T-cell (primary cell): ENCODE results near the gene PRSS56. TPM values are rescaled to one million over a fixed set of nuclear protein-coding genes. Genes with fewer than 3 reads are reported as not detected.
A peak's percentile ranks its signal among the peaks of the same experiment; 100 is the strongest.

Experiments
- ATAC-seq, 4 experiments: fragments of 200-7000 bp in 3 of 4; fragments of 150-1000 bp in 1 of 4; cut with Tn5 transposase; replicated peaks in 1 of 4; 1 replicate in 3 of 4; 2 replicates in 1 of 4; pipeline ENCODE4 v1.10.0; 2021; ENCODE audit warnings: moderate library complexity in 3 of 4, mild to moderate bottlenecking in 2 of 4, moderate number of reproducible peaks in 1 of 4
- CTCF ChIA-PET, 2 donors: fragments of 300-600 bp; sonication (Branson Sonifier 250); formaldehyde crosslinking; loops; one replicate each; lab custom pipeline; 2022; ENCODE audit warnings: antibody characterized with exemption in 2 of 2; lab: Charles Lee
- POLR2A ChIA-PET, 2 donors: fragments of 300-600 bp; sonication (Branson Sonifier 250); formaldehyde crosslinking; loops; one replicate each; lab custom pipeline; 2022; ENCODE audit warnings: antibody characterized with exemption in 2 of 2; lab: Charles Lee
- DNase-seq, 35 experiments: peaks; one replicate each; pipeline versions ENCODE4 v3.0.0 to v3.0.0-alpha.2; 2013 to 2023
- H3K27ac ChIP-seq: one replicate; pipeline ENCODE4 v1.5.1; 2013; ENCODE audit warnings: low read length
- H3K27me3 ChIP-seq, 2 experiments: replicated peaks in 1 of 2; 1 replicate in 1 of 2; 2 replicates in 1 of 2; pipeline versions ENCODE4 v1.6.1 to v1.7.0; 2013; ENCODE audit warnings: low read length in 1 of 2, mixed read lengths in 1 of 2; ENCODE audit not compliant: control insufficient read depth in 2 of 2, insufficient read depth in 2 of 2; ENCODE audit errors: extremely low read depth in 1 of 2
- H3K36me3 ChIP-seq, 2 donors: 1 replicate in 1 of 2; 2 replicates in 1 of 2; pipeline versions ENCODE4 v1.6.1 to v1.7.0; 2013; ENCODE audit warnings: low read length in 1 of 2; ENCODE audit not compliant: control insufficient read depth in 2 of 2, insufficient read depth in 1 of 2; ENCODE audit errors: extremely low read depth in 1 of 2
- H3K4me1 ChIP-seq, 2 experiments: 1 replicate in 1 of 2; 2 replicates in 1 of 2; pipeline versions ENCODE4 v1.6.1 to v1.7.0; 2013; ENCODE audit warnings: low read length in 2 of 2, mixed read lengths in 1 of 2; ENCODE audit not compliant: insufficient read depth in 2 of 2, control insufficient read depth in 1 of 2; ENCODE audit errors: extremely low read depth in 1 of 2
- H3K4me3 ChIP-seq, 2 donors: 1 replicate in 1 of 2; 2 replicates in 1 of 2; pipeline versions ENCODE4 v1.5.1 to v1.7.0; 2013; ENCODE audit warnings: mild to moderate bottlenecking in 2 of 2, low read length in 1 of 2, moderate library complexity in 1 of 2; ENCODE audit not compliant: control insufficient read depth in 1 of 2; ENCODE audit errors: extremely low read depth in 1 of 2
- H3K9me3 ChIP-seq: 2 replicates; pipeline ENCODE4 v1.7.0; 2013
- H3K27ac Mint-ChIP-seq, 2 donors: one replicate each; pipeline ENCODE4 v1.8.0; 2020 to 2021; ENCODE audit warnings: mild to moderate bottlenecking in 2 of 2, mixed read lengths in 2 of 2
- H3K27me3 Mint-ChIP-seq, 2 donors: one replicate each; pipeline ENCODE4 v1.8.0; 2021 to 2022; ENCODE audit warnings: mixed read lengths in 2 of 2
- H3K36me3 Mint-ChIP-seq: one replicate; pipeline ENCODE4 v1.8.0; 2021; ENCODE audit warnings: mixed read lengths
- H3K4me1 Mint-ChIP-seq, 3 donors: one replicate each; pipeline ENCODE4 v1.8.0; 2020 to 2022; ENCODE audit warnings: mixed read lengths in 3 of 3, mild to moderate bottlenecking in 1 of 3
- H3K4me3 Mint-ChIP-seq, 3 donors: one replicate each; pipeline ENCODE4 v1.8.0; 2020 to 2022; ENCODE audit warnings: mild to moderate bottlenecking in 3 of 3, mixed read lengths in 3 of 3, moderate library complexity in 3 of 3
- H3K9me3 Mint-ChIP-seq, 3 donors: one replicate each; pipeline ENCODE4 v1.8.0; 2020 to 2022; ENCODE audit warnings: mixed read lengths in 3 of 3
- WGBS: methylation state at CpG from one replicate; pipeline ENCODE4 v1.1.5; 2013; ENCODE audit warnings: missing lambda C conversion rate; ENCODE audit not compliant: insufficient coverage; 5-methylcytosine and 5-hydroxymethylcytosine counted together
- total RNA-seq, 35 experiments: library from RNA in 6 of 35; stranded (reverse) in 6 of 35; fragments of 120-200 nt in 1 of 35; gene quantifications; one replicate each; pipeline versions ENCODE4 v1.2.1 to v1.2.4 and lab custom pipeline; 2013 to 2026

Gene PRSS56
- total RNA-seq, 5 donors from 2014 or later (not counting 1 experiment from before 2014, with no cell fraction given) = not detected

GRCh38 chr2:232549655-232550353, 29.6 kb downstream of the PRSS56 start:
- POLR2A ChIA-PET = no interaction called here
- no peaks in the 10 kb centered on the region for H3K9me3 ChIP-seq
- Mint-ChIP-seq H3K4me3 (peak overlapping the region; percentile 98 to 100 (median 99)), H3K27ac (peak overlapping the region; percentile 99 to 100), H3K9me3 (peaks cover 0 to 4% (median 4%) of the 10 kb centered on the region in 3 donors), H3K27me3 (no peaks in the 10 kb centered on the region), H3K4me1 (peaks cover 78 to 82% (median 79%) of the 10 kb centered on the region in 3 donors), H3K36me3 (peaks cover 32% of the 10 kb centered on the region)
- ATAC-seq (peak in 1 of 4 experiments; percentile 16), DNase-seq (no peak)
- CTCF ChIA-PET = no interaction called here
- WGBS = 2% methylated on average over 10 of the region's 21 CpGs
- peaks cover 0 to 9% of the 10 kb centered on the region in 2 donors for H3K36me3 ChIP-seq
- peak overlapping the region; percentile 92 for H3K27ac ChIP-seq
- H3K4me3 ChIP-seq = peak overlapping the region; percentile 90 to 98
- H3K4me1 ChIP-seq = peaks cover 8 to 42% of the 10 kb centered on the region in 2 experiments
- H3K27me3 ChIP-seq = no peaks in the 10 kb centered on the region

- under 1% methylated on average over 57 of the region's 81 CpGs for WGBS
- H3K4me1 Mint-ChIP-seq = peaks cover 84 to 89% (median 86%) of the 10 kb centered on the region in 3 donors
- no peaks in the 10 kb centered on the region for H3K27me3 Mint-ChIP-seq
- peak within 1 kb of the TSS; percentile 98 to 100 (median 99) for H3K4me3 Mint-ChIP-seq
- H3K27ac Mint-ChIP-seq = peak within 1 kb of the TSS; percentile 99 to 100
- ATAC-seq (peak; percentile 90 to 92 (median 90)), DNase-seq (peak; percentile 82 to 93 (median 89))
- no peaks in the 10 kb centered on the region for H3K9me3 ChIP-seq
- peaks cover 33% of the 10 kb centered on the region for H3K36me3 Mint-ChIP-seq
- H3K9me3 Mint-ChIP-seq = peaks cover 0 to 4% (median 4%) of the 10 kb centered on the region in 3 donors
- peaks cover 2 to 9% of the 10 kb centered on the region in 2 donors for H3K36me3 ChIP-seq
- peak within 1 kb of the TSS; percentile 92 for H3K27ac ChIP-seq
- H3K4me3 ChIP-seq = peak within 1 kb of the TSS; percentile 90 to 98
- peaks cover 8 to 43% of the 10 kb centered on the region in 2 experiments for H3K4me1 ChIP-seq
- POLR2A ChIA-PET = interaction anchor here in 1 of 2 donors (0.5 kb wide), 1 partner anchor 576 kb away, joined by 3 read pairs; no protein-coding TSS in a partner anchor
- CTCF ChIA-PET = no interaction called here
- no peaks in the 10 kb centered on the region for H3K27me3 ChIP-seq
Measured at GRCh38 chr2:232550354-232551249, 30.4 kb downstream of the PRSS56 start, which contains the start of the genes EIF4E2 and TIGD1. Gene EIF4E2, plus strand, starts transcription at chr2:232550689. Its CDS starts 36 bp downstream, at chr2:232550725. Gene TIGD1, minus strand, starts transcription at chr2:232550557. Its CDS starts 675 bp downstream, at chr2:232549882.

GRCh38 chr2:232551250-232551638, 31.1 kb downstream of the PRSS56 start:
- ChIA-PET CTCF (interaction anchor here in 1 of 2 donors (0.6 kb wide), 1 partner anchor 27 kb away, joined by 3 read pairs; no protein-coding TSS in a partner anchor), POLR2A (no interaction called here)
- H3K9me3 Mint-ChIP-seq = peaks cover 0 to 4% (median 4%) of the 10 kb centered on the region in 3 donors
- Histone ChIP-seq H3K27ac (peak overlapping the region; percentile 92), H3K36me3 (peaks cover 2 to 9% of the 10 kb centered on the region in 2 donors), H3K9me3 (no peaks in the 10 kb centered on the region), H3K4me1 (peaks cover 8 to 42% of the 10 kb centered on the region in 2 experiments), H3K27me3 (no peaks in the 10 kb centered on the region), H3K4me3 (peak overlapping the region; percentile 90 to 98)
- DNase-seq (no peak), ATAC-seq (no peak)
- H3K4me1 Mint-ChIP-seq = peaks cover 82 to 91% (median 83%) of the 10 kb centered on the region in 3 donors
- peak overlapping the region; percentile 95 to 100 for H3K27ac Mint-ChIP-seq
- peak overlapping the region; percentile 98 to 100 (median 99) for H3K4me3 Mint-ChIP-seq
- H3K27me3 Mint-ChIP-seq = no peaks in the 10 kb centered on the region
- WGBS = 20% methylated on average over 1 of the region's 7 CpGs
- peaks cover 37% of the 10 kb centered on the region for H3K36me3 Mint-ChIP-seq

GRCh38 chr2:232551776-232552175, 31.6 kb downstream of the PRSS56 start:
- 100% methylated on average over 4 of the region's 4 CpGs for WGBS
- H3K9me3 Mint-ChIP-seq = peaks cover 0 to 4% (median 4%) of the 10 kb centered on the region in 3 donors
- Histone ChIP-seq H3K9me3 (no peaks in the 10 kb centered on the region), H3K27ac (peak overlapping the region; percentile 92), H3K4me3 (peak overlapping the region in 1 of 2 donors; percentile 98), H3K36me3 (peaks cover 2 to 10% of the 10 kb centered on the region in 2 donors), H3K27me3 (no peaks in the 10 kb centered on the region), H3K4me1 (peaks cover 8 to 37% of the 10 kb centered on the region in 2 experiments)
- peak overlapping the region; percentile 98 to 100 (median 99) for H3K4me3 Mint-ChIP-seq
- H3K27ac Mint-ChIP-seq = peak overlapping the region; percentile 95 to 100
- peaks cover 80 to 91% (median 81%) of the 10 kb centered on the region in 3 donors for H3K4me1 Mint-ChIP-seq
- ChIA-PET POLR2A (no interaction called here), CTCF (interaction anchor here in 1 of 2 donors (0.6 kb wide), 1 partner anchor 27 kb away, joined by 3 read pairs; no protein-coding TSS in a partner anchor)
- no peaks in the 10 kb centered on the region for H3K27me3 Mint-ChIP-seq
- ATAC-seq (no peak), DNase-seq (no peak)
- H3K36me3 Mint-ChIP-seq = peaks cover 38% of the 10 kb centered on the region

- no peaks in the 10 kb centered on the region for H3K27me3 Mint-ChIP-seq
- peaks cover 50% of the 10 kb centered on the region for H3K36me3 Mint-ChIP-seq
- 100% methylated on average over 2 of the region's 3 CpGs for WGBS
- peaks cover 2 to 14% of the 10 kb centered on the region in 2 experiments for H3K4me1 ChIP-seq
- H3K4me1 Mint-ChIP-seq = peaks cover 47 to 54% (median 48%) of the 10 kb centered on the region in 3 donors
- DNase-seq (no peak), ATAC-seq (no peak)
- ChIA-PET POLR2A (no interaction called here), CTCF (no interaction called here)
- H3K9me3 ChIP-seq = no peaks in the 10 kb centered on the region
- no peak overlapping the region for H3K4me3 ChIP-seq
- no peaks in the 10 kb centered on the region for H3K27me3 ChIP-seq
- H3K36me3 ChIP-seq = peaks cover 6 to 48% of the 10 kb centered on the region in 2 donors
- no peaks in the 10 kb centered on the region for H3K9me3 Mint-ChIP-seq
- no peak overlapping the region for H3K4me3 Mint-ChIP-seq
- H3K27ac Mint-ChIP-seq = no peak overlapping the region
- H3K27ac ChIP-seq = no peak overlapping the region
Measured at GRCh38 chr2:232556426-232556825, 36.2 kb downstream of the PRSS56 start.
